Natural killer cell (primary cell): ENCODE results near the gene SHB. TPM values are rescaled to one million over a fixed set of nuclear protein-coding genes. Genes with fewer than 3 reads are reported as not detected.

ENCODE experiments used
- ATAC-seq, 3 donors: fragments of 150-1000 bp in 2 of 3; fragments of 200-7000 bp in 1 of 3; cut with Tn5 transposase; 1 replicate in 1 of 3; 2 replicates in 2 of 3; pipeline ENCODE4 v1.10.0; 2021; ENCODE audit warnings: mild to moderate bottlenecking in 2 of 3, moderate library complexity in 2 of 3
- DNase-seq, 2 donors: peaks; one replicate each; pipeline versions ENCODE4 v3.0.0 to v3.0.0-alpha.2; 2013 to 2021; ENCODE audit warnings: mixed read lengths in 1 of 2
- H3K27ac ChIP-seq: one replicate; pipeline ENCODE4 v1.5.1; 2013; ENCODE audit warnings: mild to moderate bottlenecking, low read length
- H3K27me3 ChIP-seq: one replicate; pipeline ENCODE4 v1.6.1; 2013; ENCODE audit warnings: low read length; ENCODE audit not compliant: control insufficient read depth, insufficient read depth
- H3K36me3 ChIP-seq: one replicate; pipeline ENCODE4 v1.6.1; 2013; ENCODE audit warnings: low read length; ENCODE audit not compliant: control insufficient read depth, insufficient read depth
- H3K4me1 ChIP-seq: one replicate; pipeline ENCODE4 v1.6.1; 2013; ENCODE audit warnings: low read length; ENCODE audit not compliant: control insufficient read depth, insufficient read depth
- H3K4me3 ChIP-seq: one replicate; pipeline ENCODE4 v1.5.1; 2013; ENCODE audit warnings: low read length
- H3K9me3 ChIP-seq: one replicate; pipeline ENCODE4 v1.6.1; 2013; ENCODE audit warnings: low read length; ENCODE audit not compliant: control insufficient read depth, insufficient read depth
- H3K27ac Mint-ChIP-seq, 2 donors: one replicate each; pipeline ENCODE4 v1.8.0; 2022; ENCODE audit warnings: mild to moderate bottlenecking in 2 of 2, mixed read lengths in 2 of 2, moderate library complexity in 1 of 2
- H3K27me3 Mint-ChIP-seq, 2 donors: one replicate each; pipeline ENCODE4 v1.8.0; 2022; ENCODE audit warnings: low read depth in 2 of 2, mixed read lengths in 2 of 2
- H3K36me3 Mint-ChIP-seq: one replicate; pipeline ENCODE4 v1.8.0; 2022; ENCODE audit warnings: mixed read lengths
- H3K4me1 Mint-ChIP-seq, 2 donors: one replicate each; pipeline ENCODE4 v1.8.0; 2022; ENCODE audit warnings: mixed read lengths in 2 of 2
- H3K4me3 Mint-ChIP-seq: one replicate; pipeline ENCODE4 v1.8.0; 2022; ENCODE audit warnings: mild to moderate bottlenecking, moderate library complexity, mixed read lengths
- H3K9me3 Mint-ChIP-seq, 2 donors: one replicate each; pipeline ENCODE4 v1.8.0; 2022; ENCODE audit warnings: mixed read lengths in 2 of 2
- WGBS: methylation state at CpG from one replicate; pipeline ENCODE4 v1.1.7; 2013; ENCODE audit warnings: missing lambda C conversion rate; ENCODE audit not compliant: insufficient coverage; 5-methylcytosine and 5-hydroxymethylcytosine counted together
- intact Hi-C: fragments of 100-400 bp; cut with micrococcal nuclease; formaldehyde crosslinking; loops from one replicate; pipeline ENCODE4 v1.14.2; 2022
- total RNA-seq, 4 donors: library from RNA; stranded (reverse); fragments of 120-200 nt in 1 of 4; gene quantifications; one replicate each; pipeline versions ENCODE4 v1.2.3 to v1.2.4, GENCODE V29; 2013 to 2022
- TF ChIP-seq, protein P1 (sequence below): fragments of 200-600 bp; IDR thresholded peaks from one replicate; pipeline ENCODE4 v1.8.0; 2022; ENCODE audit warnings: antibody characterized with exemption

SHB gene
- total RNA-seq, 3 donors from 2014 or later (not counting 1 experiment from before 2014, with no cell fraction given), result 2.7 to 7.1 (median 2.9) TPM

DNA sequence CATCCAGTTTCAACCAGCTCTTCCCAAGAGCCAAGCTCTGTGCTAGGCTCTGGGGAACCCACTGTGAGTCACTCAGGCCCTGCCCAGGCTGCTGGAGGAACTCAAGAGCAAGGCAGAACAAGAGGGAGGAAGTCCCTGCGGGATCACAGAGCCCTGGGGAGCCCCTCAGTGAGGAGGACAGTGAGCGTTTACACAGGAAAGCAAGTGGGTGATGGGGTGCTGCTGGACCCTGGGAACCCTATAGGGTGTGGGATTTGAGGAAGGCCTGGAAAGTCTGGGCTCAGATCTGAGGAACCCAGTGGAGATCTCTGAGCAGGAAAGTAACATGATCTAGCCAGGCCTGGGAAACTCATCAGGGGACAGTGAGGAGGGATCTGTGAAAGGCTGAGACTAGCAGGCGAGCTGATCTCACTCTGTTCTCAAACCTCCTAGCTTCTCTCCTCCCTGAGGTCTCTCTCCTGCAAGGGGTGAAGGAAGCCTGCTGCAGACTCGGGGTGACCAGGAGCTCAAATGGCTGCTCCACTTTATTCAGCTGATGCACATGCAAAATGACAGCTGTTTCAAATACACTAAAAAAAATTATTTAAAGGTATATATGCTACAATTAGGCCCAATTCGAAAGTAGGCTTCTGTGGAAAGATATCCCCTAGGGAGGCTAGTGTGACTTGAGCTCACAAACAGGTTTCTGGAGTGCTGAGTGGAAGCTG is 70.0 kb downstream of the SHB start:
- Mint-ChIP-seq H3K27ac (no peak overlapping the region), H3K4me3 (no peak overlapping the region), H3K27me3 (peaks cover 0 to 5% of the 10 kb centered on the region in 2 donors), H3K4me1 (peaks cover 38 to 58% of the 10 kb centered on the region in 2 donors), H3K9me3 (no peaks in the 10 kb centered on the region), H3K36me3 (no peaks in the 10 kb centered on the region)
- WGBS, result 59% methylated on average over 5 of the region's 5 CpGs
- TF ChIP-seq, protein P1, sequence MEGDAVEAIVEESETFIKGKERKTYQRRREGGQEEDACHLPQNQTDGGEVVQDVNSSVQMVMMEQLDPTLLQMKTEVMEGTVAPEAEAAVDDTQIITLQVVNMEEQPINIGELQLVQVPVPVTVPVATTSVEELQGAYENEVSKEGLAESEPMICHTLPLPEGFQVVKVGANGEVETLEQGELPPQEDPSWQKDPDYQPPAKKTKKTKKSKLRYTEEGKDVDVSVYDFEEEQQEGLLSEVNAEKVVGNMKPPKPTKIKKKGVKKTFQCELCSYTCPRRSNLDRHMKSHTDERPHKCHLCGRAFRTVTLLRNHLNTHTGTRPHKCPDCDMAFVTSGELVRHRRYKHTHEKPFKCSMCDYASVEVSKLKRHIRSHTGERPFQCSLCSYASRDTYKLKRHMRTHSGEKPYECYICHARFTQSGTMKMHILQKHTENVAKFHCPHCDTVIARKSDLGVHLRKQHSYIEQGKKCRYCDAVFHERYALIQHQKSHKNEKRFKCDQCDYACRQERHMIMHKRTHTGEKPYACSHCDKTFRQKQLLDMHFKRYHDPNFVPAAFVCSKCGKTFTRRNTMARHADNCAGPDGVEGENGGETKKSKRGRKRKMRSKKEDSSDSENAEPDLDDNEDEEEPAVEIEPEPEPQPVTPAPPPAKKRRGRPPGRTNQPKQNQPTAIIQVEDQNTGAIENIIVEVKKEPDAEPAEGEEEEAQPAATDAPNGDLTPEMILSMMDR, result no peak
- H3K9me3 ChIP-seq, result no peaks in the 10 kb centered on the region
- H3K27me3 ChIP-seq, result no peaks in the 10 kb centered on the region
- peaks cover 36% of the 10 kb centered on the region for H3K4me1 ChIP-seq
- H3K4me3 ChIP-seq, result no peak overlapping the region
- H3K27ac ChIP-seq, result no peak overlapping the region
- intact Hi-C loops, result no loop called here
- DNase-seq, result no peak
- ATAC-seq, result no peak
- H3K36me3 ChIP-seq, result no peaks in the 10 kb centered on the region

DNA sequence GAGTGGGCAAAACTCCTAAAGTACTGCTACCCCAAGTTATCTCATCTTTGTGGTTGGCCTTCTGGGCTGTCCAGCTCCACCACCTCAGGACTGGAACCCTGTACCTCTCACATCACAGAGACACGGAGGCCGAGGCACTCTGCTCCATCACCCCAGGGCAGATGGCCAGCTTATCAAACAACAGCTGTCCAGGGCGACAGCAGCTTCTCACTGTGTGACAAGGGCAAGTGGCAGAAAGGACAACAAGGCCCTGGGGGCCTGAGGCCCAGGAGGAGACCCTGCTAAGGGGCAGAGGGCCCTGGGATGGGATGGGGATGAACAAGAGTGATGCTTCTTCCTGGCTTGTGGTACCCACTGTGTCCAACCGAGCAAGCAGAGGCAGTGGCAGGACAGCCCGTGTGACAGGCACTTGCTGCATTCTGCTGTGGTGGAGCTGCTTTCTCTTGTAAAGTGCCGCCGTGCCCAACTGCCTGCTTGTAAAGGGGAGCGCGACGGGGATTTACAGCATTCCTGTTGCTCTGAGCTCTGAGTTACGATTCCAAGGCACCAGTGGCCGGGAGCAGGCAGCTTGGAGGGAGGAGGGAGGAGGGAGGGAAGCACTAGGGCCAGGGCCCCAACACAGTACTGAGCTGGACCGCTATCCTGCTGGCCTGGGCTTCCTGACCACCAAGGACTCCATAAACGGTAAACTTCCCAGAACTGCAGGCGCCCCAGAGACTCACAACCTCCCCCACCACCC is 71.2 kb downstream of the SHB start:
- H3K36me3 ChIP-seq, result no peaks in the 10 kb centered on the region
- H3K4me1 ChIP-seq, result peaks cover 27% of the 10 kb centered on the region
- H3K9me3 Mint-ChIP-seq, result no peaks in the 10 kb centered on the region
- no peak overlapping the region for H3K27ac Mint-ChIP-seq
- intact Hi-C loops, result no loop called here
- H3K36me3 Mint-ChIP-seq, result no peaks in the 10 kb centered on the region
- TF ChIP-seq, protein P1, result no peak
- H3K27me3 Mint-ChIP-seq, result peaks cover 0 to 5% of the 10 kb centered on the region in 2 donors
- no peak overlapping the region for H3K4me3 ChIP-seq
- DNase-seq, result no peak
- WGBS, result 91% methylated on average over 15 of the region's 15 CpGs
- H3K4me3 Mint-ChIP-seq, result no peak overlapping the region
- H3K9me3 ChIP-seq, result no peaks in the 10 kb centered on the region
- H3K4me1 Mint-ChIP-seq, result peaks cover 34 to 57% of the 10 kb centered on the region in 2 donors
- no peaks in the 10 kb centered on the region for H3K27me3 ChIP-seq
- H3K27ac ChIP-seq, result no peak overlapping the region
- ATAC-seq, result no peak

DNA sequence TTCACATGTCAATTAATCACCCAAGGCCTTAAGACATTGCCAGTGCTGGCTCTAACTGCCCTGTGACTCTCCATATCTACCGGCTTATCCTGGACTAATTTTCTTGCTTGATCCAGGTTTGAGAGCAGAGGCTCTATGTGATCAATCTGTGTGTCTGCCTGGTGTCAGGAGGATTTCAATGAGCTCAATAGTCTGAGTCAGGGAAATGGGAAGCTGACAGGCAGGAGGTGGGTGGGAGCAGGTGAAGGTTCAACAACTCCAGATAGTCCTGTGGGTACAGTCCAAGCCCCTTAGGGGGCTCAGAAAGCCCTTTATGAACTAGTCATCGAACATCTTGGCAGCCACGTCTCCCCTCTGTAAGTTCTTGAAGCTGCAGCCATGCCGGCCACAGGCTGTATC is 72.2 kb downstream of the SHB start:
- H3K4me3 ChIP-seq, result no peak overlapping the region
- WGBS, result 96% methylated on average over 4 of the region's 4 CpGs
- H3K27me3 Mint-ChIP-seq, result peaks cover 0 to 5% of the 10 kb centered on the region in 2 donors
- no peaks in the 10 kb centered on the region for H3K36me3 Mint-ChIP-seq
- peak overlapping the region in 1 of 2 donors; percentile 4 for H3K27ac Mint-ChIP-seq
- TF ChIP-seq, protein P1, result no peak
- no peaks in the 10 kb centered on the region for H3K9me3 Mint-ChIP-seq
- H3K9me3 ChIP-seq, result no peaks in the 10 kb centered on the region
- peaks cover 29 to 50% of the 10 kb centered on the region in 2 donors for H3K4me1 Mint-ChIP-seq
- no peak overlapping the region for H3K4me3 Mint-ChIP-seq
- no peak for ATAC-seq
- H3K27me3 ChIP-seq, result no peaks in the 10 kb centered on the region
- H3K4me1 ChIP-seq, result peaks cover 20% of the 10 kb centered on the region
- no peaks in the 10 kb centered on the region for H3K36me3 ChIP-seq
- H3K27ac ChIP-seq, result no peak overlapping the region
- intact Hi-C loops, result no loop called here
- DNase-seq, result no peak
